Stimulated activated CD4-positive, alpha-beta T cell treated with anti-CD3 and anti-CD28 coated beads, Interleukin-2, amount 100 ng/mL, for 48 hours (primary cell): Measurements from ENCODE around the gene PLCB3.

Experiments
- DNase-seq, 2 donors: peaks; one replicate each; pipeline ENCODE4 v3.0.0-alpha.2; 2020

PLCB3 gene

GRCh38 chr11:64252003-64252872, 908 bp downstream of the PLCB3 start:
- DNase-seq: no peak

DNA sequence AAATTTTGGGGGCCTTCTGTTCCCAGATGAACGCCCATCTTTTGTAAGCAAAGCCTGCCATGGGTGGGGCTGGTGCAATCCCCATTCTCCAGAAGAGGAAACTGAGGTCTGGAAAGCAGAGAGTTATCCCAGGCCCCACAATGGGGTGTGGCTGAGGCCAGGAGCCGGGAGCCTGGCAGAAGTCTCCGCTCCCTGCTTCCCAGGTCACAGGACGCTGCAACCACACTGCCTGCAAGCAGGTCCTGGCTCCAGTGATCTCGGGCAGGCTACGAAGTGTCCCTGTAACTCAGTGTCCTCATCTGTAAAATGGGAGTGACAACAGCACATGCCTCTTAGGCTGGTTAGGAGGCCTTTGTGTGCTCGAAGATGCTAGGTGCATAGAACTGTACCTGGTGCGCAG, 1.7 kb downstream of the PLCB3 start:
- DNase-seq: no peak

GRCh38 chr11:64253481-64253880, 2.2 kb downstream of the PLCB3 start:
- DNase-seq: no peak

DNA sequence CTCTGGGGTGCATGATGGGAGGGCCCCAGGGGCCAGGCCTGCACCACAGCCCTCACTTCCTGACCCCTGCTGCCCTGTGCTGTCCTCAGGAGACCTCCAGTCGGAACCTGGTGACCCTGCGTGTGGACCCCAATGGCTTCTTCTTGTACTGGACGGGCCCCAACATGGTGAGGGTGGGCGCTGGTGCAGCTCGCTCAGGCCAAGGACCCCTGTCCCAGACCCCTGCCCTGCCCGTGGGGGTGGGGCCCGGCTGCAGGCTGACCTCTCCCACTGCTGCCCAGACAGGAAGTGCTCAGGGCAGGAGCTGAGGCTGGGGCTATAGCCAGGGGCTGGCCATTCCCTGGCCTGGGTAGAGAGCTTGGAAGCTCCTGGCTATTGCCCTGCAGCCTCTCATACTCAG, 3.0 kb downstream of the PLCB3 start:
- DNase-seq: no peak

- no peak for DNase-seq
These were observed 4.1 kb downstream of the PLCB3 start for GRCh38 chr11:64255135-64256128.

DNA sequence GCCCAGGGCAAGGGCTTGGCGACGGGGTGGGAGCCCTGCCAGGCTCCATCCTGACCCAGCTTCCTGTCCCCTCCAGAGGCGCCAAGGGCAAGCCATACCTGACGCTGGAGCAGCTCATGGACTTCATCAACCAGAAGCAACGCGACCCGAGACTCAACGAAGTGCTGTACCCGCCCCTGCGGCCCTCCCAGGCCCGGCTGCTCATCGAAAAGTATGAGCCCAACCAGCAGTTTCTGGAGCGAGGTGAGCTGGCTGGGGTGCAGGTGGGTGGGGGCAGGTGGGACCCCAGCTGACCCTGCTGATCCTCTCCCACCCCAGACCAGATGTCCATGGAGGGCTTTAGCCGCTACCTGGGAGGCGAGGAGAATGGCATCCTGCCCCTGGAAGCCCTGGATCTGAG, 5.0 kb downstream of the PLCB3 start:
- no peak for DNase-seq

DNA sequence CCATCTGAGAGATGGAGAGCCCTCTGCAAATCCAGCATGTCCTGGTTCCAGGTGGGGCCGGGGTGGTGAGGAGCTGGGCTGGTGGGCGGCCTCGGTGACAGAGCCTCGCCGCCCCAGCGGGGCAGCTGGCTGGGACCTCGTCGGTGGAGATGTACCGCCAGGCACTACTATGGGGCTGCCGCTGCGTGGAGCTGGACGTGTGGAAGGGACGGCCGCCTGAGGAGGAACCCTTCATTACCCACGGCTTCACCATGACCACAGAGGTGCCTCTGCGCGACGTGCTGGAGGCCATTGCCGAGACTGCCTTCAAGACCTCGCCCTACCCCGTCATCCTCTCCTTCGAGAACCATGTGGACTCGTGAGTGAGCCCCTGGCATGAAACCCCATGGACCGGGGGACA, 7.0 kb downstream of the PLCB3 start:
- DNase-seq: no peak

- no peak for DNase-seq
These were observed 7.7 kb downstream of the PLCB3 start for GRCh38 chr11:64258946-64259532.

DNA sequence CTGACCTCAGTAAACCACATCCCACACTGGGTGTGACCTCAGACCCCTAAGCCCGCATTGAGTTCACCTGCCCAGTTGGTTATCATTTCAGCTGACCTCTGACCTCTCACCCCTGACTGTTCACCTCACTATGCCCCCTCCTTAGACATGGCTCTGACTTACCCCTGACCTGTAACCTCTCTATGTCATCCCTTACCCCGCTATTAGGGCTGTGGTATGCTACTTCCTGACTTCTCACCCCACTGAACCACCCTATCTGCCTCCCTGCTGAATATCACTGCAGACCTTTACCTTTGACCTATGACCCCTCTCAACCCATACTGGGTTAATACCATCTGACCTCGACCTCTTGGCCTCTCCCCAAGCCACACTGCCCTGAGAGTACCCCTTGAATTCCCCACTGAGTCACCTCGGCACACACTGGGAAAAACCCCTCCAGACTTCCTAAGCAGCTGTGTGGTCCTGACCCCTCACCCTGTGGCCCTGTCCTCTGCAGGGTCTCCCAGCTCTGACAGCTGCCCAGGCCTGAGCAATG, 8.3 kb downstream of the PLCB3 start:
- DNase-seq: no peak

DNA sequence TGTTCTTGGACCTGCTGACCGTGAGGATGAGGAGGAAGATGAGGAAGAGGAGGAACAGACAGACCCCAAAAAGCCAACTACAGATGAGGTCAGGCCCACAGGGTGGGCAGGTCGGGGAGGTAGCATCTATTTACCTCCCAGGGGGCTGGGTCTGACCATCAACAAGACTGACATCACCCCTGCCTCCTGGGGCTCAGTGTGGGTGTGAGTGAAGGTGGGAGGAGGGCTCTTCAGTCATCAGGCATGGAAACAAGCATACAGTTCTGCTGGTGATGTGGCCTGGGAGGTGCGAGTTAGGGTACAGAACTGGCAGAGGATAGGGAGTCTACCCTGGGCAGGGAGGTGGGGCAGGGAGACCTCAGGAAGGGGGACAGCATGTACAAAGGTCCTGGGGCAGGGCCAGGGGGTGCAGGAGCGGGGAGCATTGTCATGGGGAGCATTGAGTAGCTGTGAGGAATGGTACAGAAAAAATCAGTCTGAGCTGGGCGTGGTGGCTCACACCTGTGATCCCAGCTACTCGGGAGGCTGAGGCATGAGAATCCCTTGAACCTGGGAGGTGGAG, 8.9 kb downstream of the PLCB3 start:
- no peak for DNase-seq

DNA sequence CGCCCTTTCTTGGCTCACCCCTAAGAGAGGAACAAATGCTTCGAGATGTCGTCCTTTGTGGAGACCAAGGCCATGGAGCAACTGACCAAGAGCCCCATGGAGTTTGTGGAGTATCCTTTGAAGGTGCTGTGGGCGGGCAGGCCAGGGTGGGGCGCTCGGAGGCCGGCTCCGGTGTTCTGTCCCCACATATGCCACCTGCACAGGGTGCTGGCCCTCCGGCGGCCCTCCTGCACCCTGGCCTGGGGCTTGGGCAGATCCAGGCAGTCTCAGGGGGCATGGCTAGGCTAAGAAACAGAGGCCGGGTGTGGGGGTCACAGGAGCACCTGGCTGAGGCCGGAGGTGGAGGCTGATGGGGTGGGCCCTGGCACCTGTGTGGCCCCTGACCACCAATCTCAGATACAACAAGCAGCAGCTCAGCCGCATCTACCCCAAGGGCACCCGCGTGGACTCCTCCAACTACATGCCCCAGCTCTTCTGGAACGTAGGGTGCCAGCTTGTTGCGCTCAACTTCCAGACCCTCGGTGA, 10.3 kb downstream of the PLCB3 start:
- DNase-seq: no peak

DNA sequence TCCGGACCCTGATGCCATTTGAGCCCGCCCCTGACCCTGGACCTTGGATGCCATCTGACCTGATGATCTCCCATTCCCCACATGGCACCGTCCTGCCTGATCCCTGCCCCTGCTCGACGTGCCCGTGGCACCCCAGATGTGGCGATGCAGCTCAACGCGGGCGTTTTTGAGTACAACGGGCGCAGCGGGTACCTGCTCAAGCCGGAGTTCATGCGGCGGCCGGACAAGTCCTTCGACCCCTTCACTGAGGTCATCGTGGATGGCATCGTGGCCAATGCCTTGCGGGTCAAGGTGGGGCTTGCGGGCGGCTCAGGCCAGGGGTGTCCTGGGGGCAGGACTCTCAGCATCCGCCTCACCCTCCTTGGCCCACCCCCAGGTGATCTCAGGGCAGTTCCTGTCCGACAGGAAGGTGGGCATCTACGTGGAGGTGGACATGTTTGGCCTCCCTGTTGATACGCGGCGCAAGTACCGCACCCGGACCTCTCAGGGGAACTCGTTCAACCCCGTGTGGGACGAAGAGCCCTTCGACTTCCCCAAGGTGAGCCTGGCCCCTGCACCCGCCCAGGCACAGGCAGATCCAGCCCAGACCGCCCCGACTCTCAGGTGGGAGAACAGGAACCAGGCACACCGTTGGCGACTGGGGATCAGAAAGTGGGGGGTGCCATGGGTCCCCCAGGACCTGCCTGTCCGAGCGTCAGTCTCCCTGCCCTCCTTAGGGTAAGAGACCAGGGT, 11.1 kb downstream of the PLCB3 start:
- DNase-seq: no peak

DNA sequence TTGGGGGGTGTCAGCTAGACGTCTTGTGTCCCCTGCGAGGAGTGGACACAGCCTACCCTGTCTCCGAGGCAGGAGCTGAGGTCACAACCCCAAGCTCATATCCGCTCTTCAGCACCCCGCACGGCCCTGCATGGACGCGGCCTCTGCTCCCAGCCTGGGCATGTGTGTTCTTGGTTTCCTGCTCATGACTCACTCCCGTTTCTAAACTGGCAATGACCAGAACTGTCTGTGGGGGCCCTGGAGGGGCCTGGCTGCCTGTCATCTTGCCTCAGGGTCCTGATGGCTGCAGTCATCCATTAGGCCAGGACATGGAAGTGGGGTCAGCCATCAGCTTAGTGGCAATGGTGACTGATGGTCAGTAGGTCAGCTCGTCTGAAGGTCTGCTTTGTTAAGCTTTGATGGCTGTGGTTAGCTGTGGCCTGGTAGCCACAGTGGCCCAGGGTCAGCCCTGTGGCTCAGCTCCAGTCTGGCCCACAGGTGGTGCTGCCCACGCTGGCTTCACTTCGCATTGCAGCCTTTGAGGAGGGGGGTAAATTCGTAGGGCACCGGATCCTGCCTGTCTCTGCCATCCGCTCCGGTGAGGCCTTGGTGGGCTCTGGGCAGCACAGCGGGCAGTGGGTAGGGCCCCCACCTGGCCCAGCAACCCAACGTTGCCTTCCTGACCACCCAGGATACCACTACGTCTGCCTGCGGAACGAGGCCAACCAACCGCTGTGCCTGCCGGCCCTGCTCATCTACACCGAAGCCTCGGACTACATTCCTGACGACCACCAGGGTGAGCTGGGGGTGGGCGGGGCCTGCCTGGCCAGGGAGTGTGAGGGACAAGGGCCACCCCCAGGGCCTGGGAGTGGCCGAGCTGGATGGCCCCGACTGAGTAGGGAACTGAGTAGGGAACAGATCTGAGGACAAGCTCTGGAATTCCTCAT, 12.0 kb downstream of the PLCB3 start:
- no peak for DNase-seq

DNA sequence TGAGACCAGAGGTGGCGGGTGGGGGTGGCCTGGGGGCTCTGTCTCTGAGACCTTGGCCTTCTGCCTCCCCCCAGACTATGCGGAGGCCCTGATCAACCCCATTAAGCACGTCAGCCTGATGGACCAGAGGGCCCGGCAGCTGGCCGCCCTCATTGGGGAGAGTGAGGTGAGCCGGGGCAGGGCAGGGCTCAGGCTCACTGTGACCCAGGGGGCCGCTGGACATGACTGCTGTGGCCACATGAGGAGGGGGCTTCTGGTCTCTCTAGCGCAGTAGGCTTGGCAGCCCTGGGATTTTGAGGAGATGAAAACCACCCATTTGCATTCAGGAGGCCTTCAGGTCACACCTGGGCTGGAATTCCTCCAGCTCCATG, 12.6 kb downstream of the PLCB3 start:
- DNase-seq: no peak

DNA sequence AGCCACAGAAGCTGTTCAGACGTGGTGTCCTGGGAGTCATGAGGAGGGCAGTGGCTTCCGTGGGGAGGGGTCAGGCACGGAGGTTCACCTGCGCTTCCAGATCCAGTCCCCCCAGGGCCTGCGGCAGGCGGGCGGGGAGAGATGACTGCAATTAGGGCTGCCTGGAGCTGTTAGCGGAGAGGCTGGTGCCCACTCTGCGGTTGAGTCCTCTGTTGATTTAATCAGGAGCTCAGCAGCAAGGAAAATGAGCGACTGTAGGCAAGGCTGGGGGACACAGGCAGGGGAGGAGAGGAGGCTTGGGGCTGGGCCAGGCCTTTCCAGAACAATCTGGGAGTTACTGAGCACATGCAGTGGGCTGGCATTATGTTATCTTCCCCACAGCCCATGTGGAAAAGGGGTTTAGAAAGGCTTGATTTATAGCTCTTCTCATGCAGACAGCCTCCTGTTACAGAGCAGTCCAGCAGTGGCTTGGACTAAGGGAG, 13.1 kb downstream of the PLCB3 start:
- DNase-seq: no peak

DNA sequence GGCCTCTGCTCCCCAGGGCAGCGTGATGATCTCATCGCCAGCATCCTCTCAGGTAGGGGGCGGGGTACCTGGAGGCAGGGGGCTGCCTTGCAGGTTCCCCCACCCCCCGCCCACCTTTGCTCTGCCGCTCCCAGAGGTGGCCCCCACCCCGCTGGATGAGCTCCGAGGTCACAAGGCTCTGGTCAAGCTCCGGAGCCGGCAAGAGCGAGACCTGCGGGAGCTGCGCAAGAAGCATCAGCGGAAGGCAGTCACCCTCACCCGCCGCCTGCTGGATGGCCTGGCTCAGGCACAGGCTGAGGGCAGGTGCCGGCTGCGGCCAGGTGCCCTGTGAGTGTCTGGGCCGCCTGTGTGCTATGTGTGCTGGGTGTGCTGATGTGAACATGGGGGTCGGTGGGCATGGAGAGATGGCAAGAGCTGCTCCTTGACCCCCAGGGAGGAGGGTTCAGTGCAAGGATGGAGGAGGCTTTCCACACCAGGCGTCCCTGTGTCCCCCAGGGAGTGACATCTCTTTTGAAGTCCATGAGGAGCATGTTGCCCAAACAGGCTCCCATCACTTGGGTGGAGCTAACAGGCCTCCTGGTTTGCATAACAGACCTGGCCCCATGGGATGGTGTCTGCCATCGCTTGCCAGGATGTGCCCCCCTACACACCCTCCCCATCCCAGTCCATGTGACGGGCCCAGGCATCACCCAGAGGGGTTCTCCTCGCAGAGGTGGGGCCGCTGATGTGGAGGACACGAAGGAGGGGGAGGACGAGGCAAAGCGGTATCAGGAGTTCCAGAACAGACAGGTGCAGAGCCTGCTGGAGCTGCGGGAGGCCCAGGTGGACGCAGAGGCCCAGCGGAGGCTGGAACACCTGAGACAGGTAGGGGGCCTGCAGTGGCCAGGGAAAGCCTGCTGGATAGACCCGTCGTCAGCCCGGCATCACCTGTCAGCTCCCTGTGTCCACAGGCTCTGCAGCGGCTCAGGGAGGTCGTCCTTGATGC, 14.1 kb downstream of the PLCB3 start:
- DNase-seq: no peak

DNA sequence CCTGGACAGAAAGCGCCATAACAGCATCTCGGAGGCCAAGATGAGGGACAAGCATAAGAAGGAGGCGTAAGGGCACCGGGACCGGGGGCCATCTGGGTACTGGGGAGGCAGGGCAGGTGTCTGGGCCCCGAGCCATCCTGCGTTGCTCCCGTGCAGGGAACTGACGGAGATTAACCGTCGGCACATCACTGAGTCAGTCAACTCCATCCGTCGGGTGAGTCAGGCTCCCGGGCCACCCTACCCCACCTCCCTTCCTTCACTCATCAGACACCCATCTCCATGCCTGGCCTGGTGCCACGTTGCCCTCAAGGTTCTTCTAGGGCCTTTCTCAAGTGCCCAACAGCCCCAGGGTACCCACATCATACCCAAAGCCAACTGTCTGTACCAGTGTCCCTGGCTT, 15.0 kb downstream of the PLCB3 start:
- DNase-seq: no peak

- DNase-seq: no peak
These were observed 16.0 kb downstream of the PLCB3 start for GRCh38 chr11:64267207-64267945.
